ENCODE results near the gene TSHZ2.

The TSHZ2 gene

DNA sequence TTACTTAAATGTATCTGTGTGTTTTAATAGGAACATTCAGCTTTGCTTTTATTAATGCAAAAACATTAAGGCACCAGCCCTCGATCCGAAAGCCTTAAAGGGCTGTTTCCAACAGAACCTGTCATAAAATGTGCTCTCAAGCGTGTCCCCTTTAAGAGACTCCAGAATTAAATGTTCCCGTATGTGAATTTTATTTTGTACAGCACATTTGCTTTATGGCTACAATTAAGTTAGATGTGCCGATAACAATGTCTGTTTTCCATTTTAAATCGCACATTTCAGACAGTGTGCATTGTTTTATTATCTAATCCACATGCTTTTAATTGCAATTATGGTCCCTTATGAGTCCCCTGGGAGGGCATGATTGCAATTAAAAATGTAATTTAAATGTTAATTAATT, 198.9 kb downstream of the TSHZ2 start:
- TF ChIP-seq RAD21 (IDR thresholded peaks at IDR 0.05; ENCODE audit: low read depth) (no peak), YY1 (IDR thresholded peaks at IDR 0.05; ENCODE audit: low read depth) (no peak), TAF1 (IDR thresholded peaks at IDR 0.05; ENCODE audit: low read depth) (no peak), NFIC (IDR thresholded peaks at IDR 0.05) (no peak), EGR1 (IDR thresholded peaks at IDR 0.05) (no peak), TCF12 (IDR thresholded peaks at IDR 0.05; ENCODE audit: low read depth) (no peak), CEBPB (IDR thresholded peaks at IDR 0.05) (no peak), ZBTB7A (IDR thresholded peaks at IDR 0.05; ENCODE audit: low read depth) (no peak), TEAD4 (IDR thresholded peaks at IDR 0.05) (no peak), FOXM1 (IDR thresholded peaks at IDR 0.05; ENCODE audit: borderline replicate concordance, low read depth) (no peak), CREB1 (IDR thresholded peaks at IDR 0.05; ENCODE audit: low read depth) (no peak), EP300 (IDR thresholded peaks at IDR 0.05; ENCODE audit: borderline replicate concordance) (no peak)
- TF ChIP-seq, protein P1, sequence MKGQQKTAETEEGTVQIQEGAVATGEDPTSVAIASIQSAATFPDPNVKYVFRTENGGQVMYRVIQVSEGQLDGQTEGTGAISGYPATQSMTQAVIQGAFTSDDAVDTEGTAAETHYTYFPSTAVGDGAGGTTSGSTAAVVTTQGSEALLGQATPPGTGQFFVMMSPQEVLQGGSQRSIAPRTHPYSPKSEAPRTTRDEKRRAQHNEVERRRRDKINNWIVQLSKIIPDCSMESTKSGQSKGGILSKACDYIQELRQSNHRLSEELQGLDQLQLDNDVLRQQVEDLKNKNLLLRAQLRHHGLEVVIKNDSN (IDR thresholded peaks at IDR 0.05): no peak
- TF ChIP-seq, protein P2, sequence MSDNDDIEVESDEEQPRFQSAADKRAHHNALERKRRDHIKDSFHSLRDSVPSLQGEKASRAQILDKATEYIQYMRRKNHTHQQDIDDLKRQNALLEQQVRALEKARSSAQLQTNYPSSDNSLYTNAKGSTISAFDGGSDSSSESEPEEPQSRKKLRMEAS (IDR thresholded peaks at IDR 0.05): no peak
- TF ChIP-seq, protein P3, sequence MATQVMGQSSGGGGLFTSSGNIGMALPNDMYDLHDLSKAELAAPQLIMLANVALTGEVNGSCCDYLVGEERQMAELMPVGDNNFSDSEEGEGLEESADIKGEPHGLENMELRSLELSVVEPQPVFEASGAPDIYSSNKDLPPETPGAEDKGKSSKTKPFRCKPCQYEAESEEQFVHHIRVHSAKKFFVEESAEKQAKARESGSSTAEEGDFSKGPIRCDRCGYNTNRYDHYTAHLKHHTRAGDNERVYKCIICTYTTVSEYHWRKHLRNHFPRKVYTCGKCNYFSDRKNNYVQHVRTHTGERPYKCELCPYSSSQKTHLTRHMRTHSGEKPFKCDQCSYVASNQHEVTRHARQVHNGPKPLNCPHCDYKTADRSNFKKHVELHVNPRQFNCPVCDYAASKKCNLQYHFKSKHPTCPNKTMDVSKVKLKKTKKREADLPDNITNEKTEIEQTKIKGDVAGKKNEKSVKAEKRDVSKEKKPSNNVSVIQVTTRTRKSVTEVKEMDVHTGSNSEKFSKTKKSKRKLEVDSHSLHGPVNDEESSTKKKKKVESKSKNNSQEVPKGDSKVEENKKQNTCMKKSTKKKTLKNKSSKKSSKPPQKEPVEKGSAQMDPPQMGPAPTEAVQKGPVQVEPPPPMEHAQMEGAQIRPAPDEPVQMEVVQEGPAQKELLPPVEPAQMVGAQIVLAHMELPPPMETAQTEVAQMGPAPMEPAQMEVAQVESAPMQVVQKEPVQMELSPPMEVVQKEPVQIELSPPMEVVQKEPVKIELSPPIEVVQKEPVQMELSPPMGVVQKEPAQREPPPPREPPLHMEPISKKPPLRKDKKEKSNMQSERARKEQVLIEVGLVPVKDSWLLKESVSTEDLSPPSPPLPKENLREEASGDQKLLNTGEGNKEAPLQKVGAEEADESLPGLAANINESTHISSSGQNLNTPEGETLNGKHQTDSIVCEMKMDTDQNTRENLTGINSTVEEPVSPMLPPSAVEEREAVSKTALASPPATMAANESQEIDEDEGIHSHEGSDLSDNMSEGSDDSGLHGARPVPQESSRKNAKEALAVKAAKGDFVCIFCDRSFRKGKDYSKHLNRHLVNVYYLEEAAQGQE (IDR thresholded peaks at IDR 0.05; ENCODE audit: low read depth): no peak

DNA sequence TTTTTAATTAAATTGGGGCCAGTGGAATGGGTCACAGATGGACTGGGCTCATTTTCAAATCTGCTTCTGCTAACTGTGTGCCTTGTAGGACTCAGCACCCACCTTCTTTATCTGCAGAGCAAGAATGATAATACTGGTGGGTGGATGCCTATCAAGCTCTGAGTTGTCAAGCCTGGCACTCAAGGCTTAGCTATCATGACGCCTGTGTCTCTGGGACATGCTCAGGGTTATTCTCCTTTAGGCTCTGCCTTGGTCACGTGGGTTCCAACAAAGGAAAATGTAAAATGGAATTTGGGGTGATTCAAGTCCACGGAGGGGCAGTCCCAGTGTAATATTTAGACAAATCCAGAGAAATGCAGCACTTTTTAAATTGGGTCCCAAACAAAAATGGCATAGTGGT, 202.3 kb downstream of the TSHZ2 start:
- TF ChIP-seq, protein P2 (IDR thresholded peaks at IDR 0.05): no peak
- TF ChIP-seq FOXM1 (IDR thresholded peaks at IDR 0.05; ENCODE audit: borderline replicate concordance, low read depth) (no peak), RAD21 (IDR thresholded peaks at IDR 0.05; ENCODE audit: low read depth) (no peak), CEBPB (IDR thresholded peaks at IDR 0.05) (no peak), NFIC (IDR thresholded peaks at IDR 0.05) (no peak), CREB1 (IDR thresholded peaks at IDR 0.05; ENCODE audit: low read depth) (no peak), EP300 (IDR thresholded peaks at IDR 0.05; ENCODE audit: borderline replicate concordance) (no peak), TAF1 (IDR thresholded peaks at IDR 0.05; ENCODE audit: low read depth) (no peak), YY1 (IDR thresholded peaks at IDR 0.05; ENCODE audit: low read depth) (no peak), TEAD4 (IDR thresholded peaks at IDR 0.05) (no peak), EGR1 (IDR thresholded peaks at IDR 0.05) (no peak), TCF12 (IDR thresholded peaks at IDR 0.05; ENCODE audit: low read depth) (no peak), ZBTB7A (IDR thresholded peaks at IDR 0.05; ENCODE audit: low read depth) (no peak)
- TF ChIP-seq, protein P3 (IDR thresholded peaks at IDR 0.05; ENCODE audit: low read depth): no peak
- TF ChIP-seq, protein P1 (IDR thresholded peaks at IDR 0.05): no peak

DNA sequence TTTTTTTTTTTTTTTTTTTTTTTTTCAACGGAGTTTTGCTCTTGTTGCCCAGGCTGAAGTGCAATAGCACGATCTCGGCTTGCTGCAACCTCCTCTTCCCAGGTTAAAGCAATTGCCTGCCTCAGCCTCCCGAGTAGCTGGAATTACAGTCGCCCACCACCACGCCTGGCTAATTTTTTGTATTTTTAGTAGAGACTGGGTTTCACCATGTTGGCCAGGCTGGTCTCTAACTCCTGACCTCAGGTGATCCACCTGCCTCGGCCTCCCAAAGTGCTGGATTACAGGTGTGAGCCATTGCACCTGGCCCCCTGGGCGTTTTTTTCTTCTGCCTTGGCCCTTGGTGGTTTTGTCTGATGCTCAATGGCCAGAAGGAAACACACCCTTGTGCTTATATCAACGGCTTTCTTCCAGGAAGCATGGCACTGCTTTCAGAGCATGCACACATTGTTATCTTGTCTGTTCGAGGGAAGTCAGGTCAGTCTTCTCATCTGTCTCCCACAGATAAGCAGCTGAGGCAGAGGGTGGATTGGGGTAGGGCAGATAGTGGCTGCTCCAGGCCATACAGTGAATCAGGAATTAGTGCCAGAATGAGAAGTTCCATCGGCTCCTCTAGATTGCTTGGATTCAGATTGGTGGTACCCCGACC, 203.1 kb downstream of the TSHZ2 start:
- TF ChIP-seq TCF12 (IDR thresholded peaks at IDR 0.05; ENCODE audit: low read depth): no peak
- no peak for TF ChIP-seq YY1 (IDR thresholded peaks at IDR 0.05; ENCODE audit: low read depth)
- TF ChIP-seq EP300 (IDR thresholded peaks at IDR 0.05; ENCODE audit: borderline replicate concordance): no peak
- TF ChIP-seq FOXM1 (IDR thresholded peaks at IDR 0.05; ENCODE audit: borderline replicate concordance, low read depth): no peak
- TF ChIP-seq TAF1 (IDR thresholded peaks at IDR 0.05; ENCODE audit: low read depth): no peak
- TF ChIP-seq CREB1 (IDR thresholded peaks at IDR 0.05; ENCODE audit: low read depth): no peak
- TF ChIP-seq, protein P3 (IDR thresholded peaks at IDR 0.05; ENCODE audit: low read depth): no peak
- TF ChIP-seq, protein P2 (IDR thresholded peaks at IDR 0.05): no peak
- no peak for TF ChIP-seq NFIC (IDR thresholded peaks at IDR 0.05)

DNA sequence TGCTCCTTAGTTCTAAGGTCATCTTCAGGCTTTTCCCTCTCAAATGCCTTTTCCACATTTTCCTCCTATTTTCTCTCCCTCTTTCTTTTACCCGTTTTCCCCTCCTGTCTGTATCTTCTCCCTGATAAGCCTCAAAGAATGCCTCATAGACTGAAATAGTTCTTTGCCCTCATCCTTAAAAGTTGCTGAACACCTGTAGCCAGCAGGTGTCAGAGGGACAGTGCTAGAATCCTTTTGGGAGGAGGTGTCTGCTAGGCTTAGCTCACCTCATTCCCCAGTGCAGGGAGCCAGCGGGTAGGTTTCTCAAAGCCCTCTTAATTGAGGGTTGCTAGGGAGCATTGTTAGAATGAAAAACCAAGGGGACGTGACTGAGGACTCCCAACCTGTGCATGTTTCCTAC, 204.0 kb downstream of the TSHZ2 start:
- TF ChIP-seq, protein P1 (IDR thresholded peaks at IDR 0.05): no peak
- TF ChIP-seq TCF12 (IDR thresholded peaks at IDR 0.05; ENCODE audit: low read depth) (no peak), NFIC (IDR thresholded peaks at IDR 0.05) (no peak), YY1 (IDR thresholded peaks at IDR 0.05; ENCODE audit: low read depth) (no peak), CEBPB (IDR thresholded peaks at IDR 0.05) (no peak), EGR1 (IDR thresholded peaks at IDR 0.05) (no peak), TAF1 (IDR thresholded peaks at IDR 0.05; ENCODE audit: low read depth) (no peak), FOXM1 (IDR thresholded peaks at IDR 0.05; ENCODE audit: borderline replicate concordance, low read depth) (no peak), RAD21 (IDR thresholded peaks at IDR 0.05; ENCODE audit: low read depth) (no peak), TEAD4 (IDR thresholded peaks at IDR 0.05) (no peak), ZBTB7A (IDR thresholded peaks at IDR 0.05; ENCODE audit: low read depth) (no peak)
- TF ChIP-seq, protein P3 (IDR thresholded peaks at IDR 0.05; ENCODE audit: low read depth): no peak

Measured in Ishikawa (cell line).